ENCODE measurements around the gene CEBPA. TPM values are rescaled to one million over a fixed set of nuclear protein-coding genes. Genes with fewer than 3 reads are reported as not detected.

CEBPA gene
- total RNA-seq, 1 donor from 2014 or later: 7.5 TPM

DNA sequence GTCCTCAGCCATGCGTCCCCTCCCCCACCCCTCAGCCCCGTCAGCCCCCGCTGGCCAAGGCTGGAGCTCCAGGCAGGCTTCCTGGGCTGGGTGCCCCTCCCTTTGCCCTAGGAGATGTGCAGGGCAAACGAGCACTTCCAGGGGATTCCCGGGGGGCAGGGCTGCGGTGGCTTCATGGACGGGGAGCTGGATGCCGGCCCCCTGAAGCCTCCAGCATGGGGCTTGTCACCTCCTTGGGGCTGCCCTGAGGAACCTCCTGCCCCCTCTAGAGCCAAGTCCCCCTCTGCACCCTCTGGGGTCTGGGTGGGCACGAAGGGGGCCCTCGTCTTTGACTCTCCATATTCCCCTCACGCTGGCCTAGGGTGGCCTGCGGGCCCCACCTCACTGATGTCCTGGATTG, 51.3 kb downstream of the CEBPA start:
- DNase-seq (ENCODE audit: low spot score): no peak

DNA sequence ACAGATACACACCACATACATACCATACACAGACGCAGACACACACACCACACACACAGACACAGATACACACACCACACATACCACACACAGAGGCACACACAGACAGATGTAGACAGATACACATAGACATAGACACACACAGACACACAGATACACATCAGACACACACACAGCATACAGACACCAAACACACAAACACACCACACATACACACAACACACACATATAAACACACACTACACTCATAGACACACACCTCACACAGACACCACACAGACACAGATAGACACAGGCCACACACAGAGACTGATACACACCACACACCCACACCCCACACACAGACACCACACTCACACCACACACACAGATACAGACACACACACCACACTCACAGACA, 51.8 kb downstream of the CEBPA start:
- no peak for DNase-seq (ENCODE audit: low spot score)

Other genes with a start within 250 kb of the CEBPA start
- gene RHPN2, start 237.6 kb downstream of the CEBPA start, total RNA-seq (ENCODE audit: insufficient read depth, low replicate concordance): 4.1 TPM
- gene GPATCH1, start 221.4 kb downstream of the CEBPA start, total RNA-seq (ENCODE audit: insufficient read depth, low replicate concordance): 13.7 TPM
- not detected for gene WDR88, start 170.4 kb downstream of the CEBPA start, total RNA-seq (ENCODE audit: insufficient read depth, low replicate concordance)
- 12.5 TPM for gene LRP3, start 108.2 kb downstream of the CEBPA start, total RNA-seq (ENCODE audit: insufficient read depth, low replicate concordance)
- not detected for gene SLC7A10, start 76.7 kb downstream of the CEBPA start, total RNA-seq (ENCODE audit: insufficient read depth, low replicate concordance)
- gene CEBPG, start 71.2 kb upstream of the CEBPA start, total RNA-seq (ENCODE audit: insufficient read depth, low replicate concordance): 31.8 TPM
- 32.3 TPM for gene PEPD, start 219.3 kb upstream of the CEBPA start, total RNA-seq (ENCODE audit: insufficient read depth, low replicate concordance)